K562 (cell line): ENCODE data around the gene TSPAN16.

Experiments used
- ATF4 ChIP-seq: fragments of 450-650 bp; formaldehyde crosslinking; IDR thresholded peaks from 2 replicates; pipeline ENCODE4 v1.4.0; 2022; ENCODE audit warnings: mild to moderate bottlenecking, moderate library complexity
- CTCF ChIP-seq, 3 experiments: IDR thresholded peaks in 2 of 3; conservative IDR thresholded peaks in 1 of 3; 2 replicates each; pipeline ENCODE4 v1.5.1; 2011 to 2012; ENCODE audit warnings: low read length in 3 of 3, mild to moderate bottlenecking in 3 of 3, control low read depth in 2 of 3, improper control_type of control experiment in 1 of 3, inconsistent platforms in 1 of 3, low read depth in 1 of 3, mixed read lengths in 1 of 3, moderate library complexity in 1 of 3; ENCODE audit not compliant: insufficient read depth in 2 of 3
- HNRNPLL ChIP-seq: fragments of 200-400 bp; formaldehyde crosslinking; IDR thresholded peaks from 2 replicates; pipeline ENCODE4 v1.6.1; 2017; ENCODE audit warnings: low read length, low read depth, mild to moderate bottlenecking; ENCODE audit not compliant: poor library complexity, severe bottlenecking
- TF ChIP-seq, protein P1 (sequence below): fragments of 250-450 bp; sonication (Bioruptor Pico); IDR thresholded peaks from 2 replicates; pipeline ENCODE4 v1.4.0; 2020

DNA sequence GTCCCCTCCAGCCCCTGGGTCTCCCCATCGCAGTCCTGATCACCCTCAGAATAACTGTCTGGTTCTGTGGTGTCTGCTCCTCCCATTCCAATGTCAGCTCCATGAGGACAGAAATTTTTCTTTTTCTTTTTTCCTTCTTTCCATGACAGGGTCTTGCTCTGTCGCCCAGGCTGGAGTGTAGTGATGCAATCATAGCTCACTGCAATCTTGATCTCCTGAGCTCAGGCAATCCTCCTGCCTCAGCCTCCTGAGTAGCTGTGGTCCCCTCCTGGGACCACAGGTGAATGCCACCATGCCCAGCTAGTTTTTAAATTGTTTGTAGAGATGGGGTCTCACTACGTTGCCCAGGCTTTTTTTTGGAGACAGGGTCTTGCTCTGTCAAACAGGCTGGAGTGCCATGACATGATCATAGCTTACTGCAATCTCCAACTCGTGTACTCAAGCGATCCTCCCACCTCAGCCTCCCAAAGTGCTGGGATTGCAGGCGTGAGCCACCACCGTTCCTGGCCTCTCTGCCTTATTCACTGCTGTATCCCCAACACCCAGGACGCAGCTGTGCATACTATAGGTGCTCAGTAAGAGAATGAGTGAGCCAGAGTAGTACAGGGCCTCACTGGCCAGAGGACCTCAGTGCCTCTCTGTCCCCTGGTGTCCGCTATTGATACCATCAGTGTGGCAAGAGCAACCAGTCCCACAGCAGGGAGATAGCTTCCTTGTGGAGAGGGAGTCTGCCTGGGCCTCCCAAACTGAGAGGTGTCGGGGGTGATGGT lies 28.5 kb upstream of the TSPAN16 start:
- TF ChIP-seq CTCF (IDR thresholded peaks at IDR 0.05 in 2 of 3, conservative IDR thresholded peaks at IDR 0.05 in 1 of 3; ENCODE audit: insufficient read depth in 2 of 3, low read depth in 1 of 3, low read length in 3 of 3) (no peak), ATF4 (CRISPR knock-in tag) (no peak), HNRNPLL (no peak)
- TF ChIP-seq, protein P1, sequence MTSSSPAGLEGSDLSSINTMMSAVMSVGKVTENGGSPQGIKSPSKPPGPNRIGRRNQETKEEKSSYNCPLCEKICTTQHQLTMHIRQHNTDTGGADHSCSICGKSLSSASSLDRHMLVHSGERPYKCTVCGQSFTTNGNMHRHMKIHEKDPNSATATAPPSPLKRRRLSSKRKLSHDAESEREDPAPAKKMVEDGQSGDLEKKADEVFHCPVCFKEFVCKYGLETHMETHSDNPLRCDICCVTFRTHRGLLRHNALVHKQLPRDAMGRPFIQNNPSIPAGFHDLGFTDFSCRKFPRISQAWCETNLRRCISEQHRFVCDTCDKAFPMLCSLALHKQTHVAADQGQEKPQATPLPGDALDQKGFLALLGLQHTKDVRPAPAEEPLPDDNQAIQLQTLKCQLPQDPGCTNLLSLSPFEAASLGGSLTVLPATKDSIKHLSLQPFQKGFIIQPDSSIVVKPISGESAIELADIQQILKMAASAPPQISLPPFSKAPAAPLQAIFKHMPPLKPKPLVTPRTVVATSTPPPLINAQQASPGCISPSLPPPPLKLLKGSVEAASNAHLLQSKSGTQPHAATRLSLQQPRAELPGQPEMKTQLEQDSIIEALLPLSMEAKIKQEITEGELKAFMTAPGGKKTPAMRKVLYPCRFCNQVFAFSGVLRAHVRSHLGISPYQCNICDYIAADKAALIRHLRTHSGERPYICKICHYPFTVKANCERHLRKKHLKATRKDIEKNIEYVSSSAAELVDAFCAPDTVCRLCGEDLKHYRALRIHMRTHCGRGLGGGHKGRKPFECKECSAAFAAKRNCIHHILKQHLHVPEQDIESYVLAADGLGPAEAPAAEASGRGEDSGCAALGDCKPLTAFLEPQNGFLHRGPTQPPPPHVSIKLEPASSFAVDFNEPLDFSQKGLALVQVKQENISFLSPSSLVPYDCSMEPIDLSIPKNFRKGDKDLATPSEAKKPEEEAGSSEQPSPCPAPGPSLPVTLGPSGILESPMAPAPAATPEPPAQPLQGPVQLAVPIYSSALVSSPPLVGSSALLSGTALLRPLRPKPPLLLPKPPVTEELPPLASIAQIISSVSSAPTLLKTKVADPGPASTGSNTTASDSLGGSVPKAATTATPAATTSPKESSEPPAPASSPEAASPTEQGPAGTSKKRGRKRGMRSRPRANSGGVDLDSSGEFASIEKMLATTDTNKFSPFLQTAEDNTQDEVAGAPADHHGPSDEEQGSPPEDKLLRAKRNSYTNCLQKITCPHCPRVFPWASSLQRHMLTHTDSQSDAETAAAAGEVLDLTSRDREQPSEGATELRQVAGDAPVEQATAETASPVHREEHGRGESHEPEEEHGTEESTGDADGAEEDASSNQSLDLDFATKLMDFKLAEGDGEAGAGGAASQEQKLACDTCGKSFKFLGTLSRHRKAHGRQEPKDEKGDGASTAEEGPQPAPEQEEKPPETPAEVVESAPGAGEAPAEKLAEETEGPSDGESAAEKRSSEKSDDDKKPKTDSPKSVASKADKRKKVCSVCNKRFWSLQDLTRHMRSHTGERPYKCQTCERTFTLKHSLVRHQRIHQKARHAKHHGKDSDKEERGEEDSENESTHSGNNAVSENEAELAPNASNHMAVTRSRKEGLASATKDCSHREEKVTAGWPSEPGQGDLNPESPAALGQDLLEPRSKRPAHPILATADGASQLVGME (CRISPR knock-in tag): no peak
